Spleen (tissue), 11 donors: ENCODE results near the gene RBM23. TPM values are rescaled to one million over a fixed set of nuclear protein-coding genes. Genes with fewer than 3 reads are reported as not detected.
A peak's percentile ranks its signal among the peaks of the same experiment; 100 is the strongest.
"Not testable (repeated sequence)": the region's sequence is repeated elsewhere in the genome, so short reads cannot be mapped to it uniquely, and the experiment has no call there.

Experiments used
- DNase-seq: peaks from one replicate; pipeline ENCODE4 v3.0.0-alpha.2; 2020
- H3K27ac ChIP-seq, 8 donors: fragments of 200-600 bp; sonication (generic) in 7 of 8; 1 replicate in 4 of 8; 2 replicates in 4 of 8; pipeline versions ENCODE4 v1.5.0 to v1.8.0; 2016 to 2021; ENCODE audit warnings: inconsistent platforms in 4 of 8, mild to moderate bottlenecking in 4 of 8, moderate library complexity in 1 of 8
- H3K27me3 ChIP-seq, 7 donors: fragments of 200-600 bp; sonication (generic) in 6 of 7; replicated peaks in 1 of 7; 1 replicate in 4 of 7; 2 replicates in 3 of 7; pipeline versions ENCODE4 v1.5.0 to v1.8.0; 2016 to 2021; ENCODE audit warnings: inconsistent platforms in 3 of 7, mild to moderate bottlenecking in 1 of 7
- H3K36me3 ChIP-seq, 6 donors: fragments of 200-600 bp; sonication (generic) in 5 of 6; 1 replicate in 4 of 6; 2 replicates in 2 of 6; pipeline versions ENCODE4 v1.5.0 to v1.8.0; 2016 to 2021; ENCODE audit warnings: inconsistent platforms in 2 of 6
- H3K4me1 ChIP-seq, 6 donors: fragments of 200-600 bp; sonication (generic) in 5 of 6; 1 replicate in 3 of 6; 2 replicates in 3 of 6; pipeline versions ENCODE4 v1.5.0 to v1.8.0; 2016 to 2021; ENCODE audit warnings: inconsistent platforms in 3 of 6
- H3K4me3 ChIP-seq, 8 donors: fragments of 200-600 bp; sonication (generic) in 7 of 8; 1 replicate in 4 of 8; 2 replicates in 4 of 8; pipeline versions ENCODE4 v1.5.0 to v1.8.0; 2016 to 2021; ENCODE audit warnings: inconsistent platforms in 4 of 8, mild to moderate bottlenecking in 4 of 8, moderate library complexity in 2 of 8
- H3K9me3 ChIP-seq, 8 donors: fragments of 200-600 bp; sonication (generic) in 7 of 8; 1 replicate in 4 of 8; 2 replicates in 4 of 8; pipeline versions ENCODE4 v1.5.0 to v1.8.0; 2016 to 2021; ENCODE audit warnings: inconsistent platforms in 4 of 8
- POLR2A ChIP-seq, 3 donors: fragments of 450-650 bp; IDR thresholded peaks; one replicate each; pipeline ENCODE4 v1.5.1; 2017; ENCODE audit warnings: antibody characterized with exemption in 3 of 3, mild to moderate bottlenecking in 1 of 3
- POLR2AphosphoS5 ChIP-seq, 3 donors: sonication (generic); formaldehyde crosslinking; IDR thresholded peaks; one replicate each; pipeline ENCODE4 v1.5.1; 2017; ENCODE audit warnings: antibody characterized with exemption in 3 of 3
- WGBS, 5 donors: extraction: QIAGEN DNeasy Blood & Tissue Kit in 3 of 5; methylation state at CpG; one replicate each; pipeline versions ENCODE4 v1.1.5 to v1.1.7; 2013 to 2018; 5-methylcytosine and 5-hydroxymethylcytosine counted together
- intact Hi-C: fragments of 100-400 bp; cut with DNase I; formaldehyde crosslinking; loops from one replicate; pipeline ENCODE4 v1.15.0; 2023; ENCODE audit warnings: low total_unique reads
- polyA plus RNA-seq, 3 donors: library from polyadenylated mRNA; stranded (reverse); fragments of 200-250 nt; gene quantifications; one replicate each; pipeline ENCODE4 v1.2.1, GENCODE V29; 2013
- total RNA-seq, 7 donors: library from RNA; depleted of rRNA in 3 of 7; stranded (reverse); fragments of >200 nt in 3 of 7; fragmentation: NEBNext Ultra II Directional in 4 of 7; extraction: Animal tissue kit (Norgen Biotek cat#: 25700) in 4 of 7; gene quantifications; one replicate each; pipeline versions ENCODE4 v1.1.0 to v1.2.1, GENCODE V29; 2016 to 2021
- TF ChIP-seq, protein P1 (sequence below), 11 experiments: fragments of 200-600 bp in 7 of 11; fragments of 450-650 bp in 4 of 11; sonication (generic) in 4 of 11; IDR thresholded peaks in 8 of 11; conservative IDR thresholded peaks in 3 of 11; 1 replicate in 7 of 11; 2 replicates in 4 of 11; pipeline versions ENCODE4 v1.4.0 to v1.8.0; 2016 to 2021; ENCODE audit warnings: antibody characterized with exemption in 11 of 11, inconsistent platforms in 4 of 11, mild to moderate bottlenecking in 1 of 11
- donor health status: healthy with polysubstance abuse.
- donor health status: DM: no; HTN: no; CAD: no; lungs with moderate emphysema.
- donor health status: DM: no; HTN: no; CAD: no.
- donor health status: Bipolar disorder and iron deficiency.
- donor health status: healthy.
- donor health status: DM: no; HTN: no; CAD: no.
- donor health status: DM: yes; HTN: yes; CAD: no.

The RBM23 gene
- total and polyA plus RNA-seq, 10 donors: 19.0 to 875 (median 93.2) TPM

DNA sequence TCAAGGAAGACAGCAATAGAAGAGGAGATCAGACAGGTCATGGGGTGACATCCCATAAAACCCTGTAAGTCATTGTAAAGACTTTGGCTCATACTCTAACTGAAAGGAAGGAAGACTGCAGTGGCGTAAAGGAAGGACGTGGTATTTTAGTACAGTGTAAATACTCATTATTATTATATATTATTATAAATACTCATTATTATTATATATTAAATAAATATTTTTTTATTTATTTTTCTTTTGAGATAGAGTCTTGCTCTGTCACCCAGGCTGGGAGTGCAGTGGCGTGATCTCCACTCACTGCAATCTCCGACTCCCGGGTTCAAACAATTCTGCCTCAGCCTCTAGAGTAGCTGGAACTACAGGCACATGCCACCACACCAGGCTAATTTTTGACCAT, 62.5 kb downstream of the RBM23 start:
- TF ChIP-seq POLR2AphosphoS5 (IDR thresholded peaks at IDR 0.05): no peak
- TF ChIP-seq, protein P1, sequence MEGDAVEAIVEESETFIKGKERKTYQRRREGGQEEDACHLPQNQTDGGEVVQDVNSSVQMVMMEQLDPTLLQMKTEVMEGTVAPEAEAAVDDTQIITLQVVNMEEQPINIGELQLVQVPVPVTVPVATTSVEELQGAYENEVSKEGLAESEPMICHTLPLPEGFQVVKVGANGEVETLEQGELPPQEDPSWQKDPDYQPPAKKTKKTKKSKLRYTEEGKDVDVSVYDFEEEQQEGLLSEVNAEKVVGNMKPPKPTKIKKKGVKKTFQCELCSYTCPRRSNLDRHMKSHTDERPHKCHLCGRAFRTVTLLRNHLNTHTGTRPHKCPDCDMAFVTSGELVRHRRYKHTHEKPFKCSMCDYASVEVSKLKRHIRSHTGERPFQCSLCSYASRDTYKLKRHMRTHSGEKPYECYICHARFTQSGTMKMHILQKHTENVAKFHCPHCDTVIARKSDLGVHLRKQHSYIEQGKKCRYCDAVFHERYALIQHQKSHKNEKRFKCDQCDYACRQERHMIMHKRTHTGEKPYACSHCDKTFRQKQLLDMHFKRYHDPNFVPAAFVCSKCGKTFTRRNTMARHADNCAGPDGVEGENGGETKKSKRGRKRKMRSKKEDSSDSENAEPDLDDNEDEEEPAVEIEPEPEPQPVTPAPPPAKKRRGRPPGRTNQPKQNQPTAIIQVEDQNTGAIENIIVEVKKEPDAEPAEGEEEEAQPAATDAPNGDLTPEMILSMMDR (IDR thresholded peaks at IDR 0.05 in 8 of 11, conservative IDR thresholded peaks at IDR 0.05 in 3 of 11): no peak
- no peak for TF ChIP-seq POLR2A (IDR thresholded peaks at IDR 0.05)
- H3K27me3 ChIP-seq: peaks cover 0 to 30% (median 0%) of the 10 kb centered on the region in 7 donors
- peaks cover 0 to 4% (median 0%) of the 10 kb centered on the region in 8 donors for H3K9me3 ChIP-seq
- no peak overlapping the region for H3K27ac ChIP-seq
- H3K4me1 ChIP-seq: peaks cover 8 to 36% (median 17%) of the 10 kb centered on the region in 6 donors
- DNase-seq: no peak
- 85 to 90% (median 88%) methylated on average over 5 of the region's 5 CpGs for WGBS, 5 donors
- intact Hi-C loops: loop anchor here (10.0 kb wide), 2 partner anchors 82 to 282 kb away; no protein-coding TSS in a partner anchor
- H3K4me3 ChIP-seq: no peak overlapping the region
- no peaks in the 10 kb centered on the region for H3K36me3 ChIP-seq

- H3K27ac ChIP-seq: no peak overlapping the region
- no peaks in the 10 kb centered on the region for H3K36me3 ChIP-seq
- H3K9me3 ChIP-seq: peaks cover 0 to 4% (median 0%) of the 10 kb centered on the region in 8 donors
- no peak for DNase-seq
- intact Hi-C loops: loop anchor here (10.0 kb wide), 2 partner anchors 80 to 280 kb away; no protein-coding TSS in a partner anchor
- TF ChIP-seq POLR2AphosphoS5 (IDR thresholded peaks at IDR 0.05): no peak
- TF ChIP-seq, protein P1 (IDR thresholded peaks at IDR 0.05 in 8 of 11, conservative IDR thresholded peaks at IDR 0.05 in 3 of 11): no peak
- no peak for TF ChIP-seq POLR2A (IDR thresholded peaks at IDR 0.05)
- peaks cover 0 to 30% (median 0%) of the 10 kb centered on the region in 7 donors for H3K27me3 ChIP-seq
- no peak overlapping the region for H3K4me3 ChIP-seq
- WGBS, 5 donors: 86 to 96% (median 92%) methylated on average over 8 of the region's 8 CpGs
- H3K4me1 ChIP-seq: peaks cover 11 to 48% (median 26%) of the 10 kb centered on the region in 6 donors
Measured at GRCh38 chr14:22854963-22855724, 63.8 kb downstream of the RBM23 start.

- 95 to 99% (median 96%) methylated on average over 11 of the region's 11 CpGs for WGBS, 5 donors
- peaks cover 0 to 25% (median 0%) of the 10 kb centered on the region in 7 donors for H3K27me3 ChIP-seq
- not testable (repeated sequence) for H3K4me3 ChIP-seq, H3K9me3 ChIP-seq, H3K36me3 ChIP-seq, H3K27ac ChIP-seq, DNase-seq
- H3K4me1 ChIP-seq: peaks cover 15 to 56% (median 29%) of the 10 kb centered on the region in 6 donors
- intact Hi-C loops: loop anchor here (10.0 kb wide), 2 partner anchors 79 to 279 kb away; no protein-coding TSS in a partner anchor
Measured at GRCh38 chr14:22854296-22854695, 64.7 kb downstream of the RBM23 start.

DNA sequence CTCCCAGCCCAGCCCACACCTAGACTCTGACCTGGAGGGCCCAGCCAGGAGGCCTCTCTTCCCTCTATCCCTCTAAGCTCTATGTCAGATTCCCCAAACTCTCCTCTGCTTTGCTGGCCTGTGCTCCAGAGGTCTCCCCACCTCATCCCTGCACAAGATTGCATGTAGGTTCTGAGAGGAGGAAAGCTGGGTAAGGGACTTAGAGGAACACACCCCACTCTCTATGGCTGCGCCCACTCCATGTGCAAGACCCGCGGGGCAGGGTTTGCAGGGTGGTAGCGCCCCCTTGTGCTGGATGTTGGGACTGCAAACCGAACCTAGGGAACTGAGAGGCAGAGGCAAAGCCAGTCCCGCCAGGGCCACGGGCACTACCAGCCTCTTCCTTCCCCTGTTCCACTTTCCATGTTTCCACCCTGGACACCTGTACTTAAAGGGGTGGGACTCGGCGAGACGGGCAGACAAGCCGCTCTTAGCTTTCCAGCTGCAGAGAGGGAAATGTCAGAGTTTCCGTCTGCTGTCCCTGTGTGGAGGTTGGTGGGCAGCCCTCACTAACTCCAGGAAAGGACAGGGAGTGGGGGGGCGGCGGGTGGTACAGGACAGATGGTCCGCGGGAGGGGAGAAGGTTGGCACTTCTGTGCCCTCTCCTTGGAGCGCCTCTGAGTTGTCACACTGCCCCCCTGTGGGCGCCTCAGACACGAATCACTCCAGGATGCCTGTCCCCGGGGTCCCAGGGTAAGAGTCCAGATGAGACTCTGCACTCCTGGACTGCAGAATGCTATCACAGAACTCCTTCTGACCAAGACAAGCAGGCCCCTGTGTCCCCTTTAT, 65.8 kb downstream of the RBM23 start:
- H3K27ac ChIP-seq: peak overlapping the region in 6 of 8 donors; percentile 60 to 83 (median 74)
- H3K9me3 ChIP-seq: peaks cover 0 to 4% (median 0%) of the 10 kb centered on the region in 8 donors
- peaks cover 18 to 56% (median 39%) of the 10 kb centered on the region in 6 donors for H3K4me1 ChIP-seq
- peaks cover 0 to 16% (median 0%) of the 10 kb centered on the region in 7 donors for H3K27me3 ChIP-seq
- no peaks in the 10 kb centered on the region for H3K36me3 ChIP-seq
- TF ChIP-seq POLR2A (IDR thresholded peaks at IDR 0.05) (no peak), POLR2AphosphoS5 (IDR thresholded peaks at IDR 0.05) (peak; percentile 56 to 71 (median 65))
- TF ChIP-seq, protein P1 (IDR thresholded peaks at IDR 0.05 in 8 of 11, conservative IDR thresholded peaks at IDR 0.05 in 3 of 11): peak; percentile 91 to 99 (median 97)
- peak; percentile 96 for DNase-seq
- peak overlapping the region; percentile 12 to 68 (median 24) for H3K4me3 ChIP-seq
- intact Hi-C loops: loop anchor here (2.0 to 10.0 kb wide), 3 partner anchors 30 to 278 kb away; no protein-coding TSS in a partner anchor
- 1 to 2% (median 1%) methylated on average over 15 to 20 of the region's 20 CpGs for WGBS, 5 donors
